A673 (cell line): Measurements from ENCODE around the gene ZFHX2. TPM values are rescaled to one million over a fixed set of nuclear protein-coding genes. Genes with fewer than 3 reads are reported as not detected.

Experiments
- BruUV-seq: library from RNA; stranded (reverse); fragments of 400-500 nt; replicated peaks from 2 replicates; lab custom pipeline; 2021; lab: Mats Ljungman, UMichigan
- CTCF ChIA-PET: fragments of 300-600 bp; sonication (Branson Sonifier 250); formaldehyde crosslinking; loops from one replicate; lab custom pipeline; 2022; ENCODE audit warnings: antibody characterized with exemption; lab: Charles Lee
- POLR2A ChIA-PET: fragments of 300-600 bp; sonication (Branson Sonifier 250); formaldehyde crosslinking; loops from one replicate; lab custom pipeline; 2022; ENCODE audit warnings: antibody characterized with exemption; ENCODE audit not compliant: low non-redundant PET; lab: Charles Lee
- DNase-seq: peaks from one replicate; pipeline ENCODE4 v3.0.0-alpha.2; 2015; ENCODE audit warnings: low spot score
- H3K27ac ChIP-seq: fragments of 200-600 bp; sonication (generic); 2 replicates; pipeline ENCODE4 v1.5.1; 2016; ENCODE audit warnings: mixed run types, low read depth, mild to moderate bottlenecking, mixed read lengths, antibody characterized with exemption, low read length; ENCODE audit not compliant: poor library complexity, severe bottlenecking
- H3K27me3 ChIP-seq: fragments of 200-600 bp; sonication (generic); replicated peaks from 2 replicates; pipeline ENCODE4 v1.6.1; 2017; ENCODE audit warnings: mixed run types, low read depth, mild to moderate bottlenecking, mixed read lengths, antibody characterized with exemption, low read length; ENCODE audit not compliant: insufficient read depth, poor library complexity
- H3K36me3 ChIP-seq: fragments of 200-600 bp; sonication (generic); 2 replicates; pipeline ENCODE4 v1.6.1; 2016; ENCODE audit warnings: mixed run types, mild to moderate bottlenecking, mixed read lengths, antibody characterized with exemption, low read length; ENCODE audit not compliant: insufficient read depth, poor library complexity, severe bottlenecking
- H3K4me1 ChIP-seq: fragments of 200-600 bp; sonication (generic); 2 replicates; pipeline ENCODE4 v1.6.1; 2017; ENCODE audit warnings: mixed run types, mild to moderate bottlenecking, mixed read lengths, antibody characterized with exemption, low read length; ENCODE audit not compliant: insufficient read depth, poor library complexity, severe bottlenecking
- H3K4me3 ChIP-seq: fragments of 200-600 bp; sonication (generic); 2 replicates; pipeline ENCODE4 v1.5.1; 2016; ENCODE audit warnings: low read depth, mixed run types, mild to moderate bottlenecking, mixed read lengths, low read length; ENCODE audit not compliant: poor library complexity, severe bottlenecking
- H3K9me3 ChIP-seq: fragments of 200-600 bp; sonication (generic); 2 replicates; pipeline ENCODE4 v1.6.1; 2016; ENCODE audit warnings: mixed run types, low read depth, mild to moderate bottlenecking, mixed read lengths, antibody characterized with exemption, low read length; ENCODE audit not compliant: poor library complexity, severe bottlenecking
- CTCF ChIP-seq: fragments of 300-800, 200-600 bp; sonication (generic); conservative IDR thresholded peaks from 2 replicates; pipeline ENCODE4 v1.5.1; 2017; ENCODE audit warnings: low read depth, mild to moderate bottlenecking, antibody characterized with exemption, low read length, moderate library complexity, mixed read lengths
- EZH2 ChIP-seq: fragments of 200-600 bp; sonication (generic); IDR thresholded peaks from 2 replicates; pipeline ENCODE4 v1.6.1; 2017; ENCODE audit warnings: borderline replicate concordance, low read depth, mild to moderate bottlenecking, mixed read lengths, antibody characterized with exemption, low read length; ENCODE audit not compliant: poor library complexity, severe bottlenecking
- intact Hi-C: fragments of 100-400 bp; cut with micrococcal nuclease; formaldehyde crosslinking; loops from one replicate; pipeline ENCODE4 v1.10.0; 2022; ENCODE audit not compliant: unreplicated experiment
- total RNA-seq: library from RNA; stranded (reverse); gene quantifications from 2 replicates; pipeline ENCODE4 v1.2.3, GENCODE V29; 2021

The ZFHX2 gene
- total RNA-seq, 1 experiment from 2014 or later: 4.8 TPM

- POLR2A ChIA-PET: no interaction called here
- no peaks in the 10 kb centered on the region for H3K36me3 ChIP-seq
- H3K4me1 ChIP-seq: peaks cover 14% of the 10 kb centered on the region
- BruUV-seq: no TSS peak
- TF ChIP-seq EZH2: no peak
- peak; percentile 61 for TF ChIP-seq CTCF
- peak; percentile 66 for DNase-seq
- H3K9me3 ChIP-seq: no peaks in the 10 kb centered on the region
- no peaks in the 10 kb centered on the region for H3K27me3 ChIP-seq
- H3K4me3 ChIP-seq: no peak overlapping the region
- CTCF ChIA-PET: interaction anchor here (0.5 kb wide), 1 partner anchor 97 kb away, joined by 4 read pairs; no protein-coding TSS in a partner anchor
- H3K27ac ChIP-seq: no peak overlapping the region
- intact Hi-C loops: no loop called here
Measured at GRCh38 chr14:23568600-23569331, 17.2 kb upstream of the ZFHX2 start.

GRCh38 chr14:23568021-23568599 is 16.5 kb upstream of the ZFHX2 start:
- Histone ChIP-seq H3K27me3 (no peaks in the 10 kb centered on the region), H3K36me3 (no peaks in the 10 kb centered on the region), H3K4me1 (peaks cover 14% of the 10 kb centered on the region), H3K27ac (no peak overlapping the region), H3K4me3 (peak overlapping the region; percentile 59), H3K9me3 (no peaks in the 10 kb centered on the region)
- ChIA-PET POLR2A (no interaction called here), CTCF (interaction anchor here (0.5 kb wide), 1 partner anchor 98 kb away, joined by 4 read pairs; no protein-coding TSS in a partner anchor)
- no TSS peak for BruUV-seq
- no peak for DNase-seq
- intact Hi-C loops: no loop called here
- TF ChIP-seq CTCF (no peak), EZH2 (no peak)

- CTCF ChIA-PET: interaction anchor here (0.6 kb wide), 1 partner anchor 343 kb away, joined by 3 read pairs; no protein-coding TSS in a partner anchor
- intact Hi-C loops: no loop called here
- DNase-seq: peak; percentile 57
- TF ChIP-seq EZH2: no peak
- TF ChIP-seq CTCF: no peak
- POLR2A ChIA-PET: no interaction called here
- Histone ChIP-seq H3K4me1 (peaks cover 14% of the 10 kb centered on the region), H3K27ac (peak within 1 kb of the TSS; percentile 60), H3K9me3 (no peaks in the 10 kb centered on the region), H3K36me3 (no peaks in the 10 kb centered on the region), H3K27me3 (no peaks in the 10 kb centered on the region), H3K4me3 (peak within 1 kb of the TSS; percentile 59)
- BruUV-seq: no TSS peak
Measured at GRCh38 chr14:23567186-23568020, 15.8 kb upstream of the ZFHX2 start, which contains the start of gene AP1G2. TSS of gene AP1G2 (minus strand) at chr14:23567791. CDS start at chr14:23567314, 477 bp downstream.
